ENCODE data around the gene PARD3. TPM values are rescaled to one million over a fixed set of nuclear protein-coding genes. Genes with fewer than 3 reads are reported as not detected.
"Not testable (repeated sequence)": the region's sequence is repeated elsewhere in the genome, so short reads cannot be mapped to it uniquely, and the experiment has no call there.

Gene PARD3
- total RNA-seq, 1 donor from 2014 or later = 20.6 TPM

DNA sequence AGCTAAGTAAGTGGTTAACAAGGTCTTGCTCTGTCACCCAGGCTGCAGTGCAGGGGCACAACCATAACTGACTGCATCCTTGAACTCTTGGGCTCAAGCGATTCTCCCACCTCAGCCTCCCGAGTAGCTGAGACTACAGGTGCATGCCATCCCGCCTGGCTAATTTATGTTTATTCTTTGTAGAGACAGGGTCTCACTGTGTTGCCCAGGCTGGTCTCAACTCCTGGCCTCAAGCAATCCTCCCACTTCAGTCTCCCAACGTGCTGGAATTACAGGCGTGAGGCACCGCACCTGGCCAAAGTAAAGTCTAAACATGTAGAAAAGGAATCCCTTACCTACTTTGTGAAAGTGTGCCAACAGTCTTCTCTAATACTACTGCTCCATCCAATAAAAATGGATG, 17.9 kb downstream of the PARD3 start:
- DNase-seq = no peak

- DNase-seq = no peak
These were observed 19.0 kb downstream of the PARD3 start for GRCh38 chr10:34796133-34796532.

DNA sequence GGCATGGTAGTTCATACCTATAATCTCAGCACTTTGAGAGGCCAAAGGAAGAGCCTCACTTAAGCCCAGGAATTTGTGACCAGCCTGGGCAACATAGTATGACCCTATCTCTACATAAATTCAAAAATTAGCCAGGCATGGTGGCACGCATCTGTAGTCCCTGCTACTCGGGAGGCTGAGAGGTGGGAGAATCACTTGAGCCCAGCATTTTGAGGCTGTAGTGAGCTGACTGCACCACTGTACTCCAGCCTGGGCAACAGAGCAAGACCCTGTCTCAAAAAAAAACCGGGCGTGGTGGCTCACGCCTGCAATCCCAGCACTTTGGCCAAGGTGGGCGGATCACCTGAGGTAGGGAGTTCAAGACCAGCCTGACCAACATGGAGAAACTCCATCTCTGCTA, 19.8 kb downstream of the PARD3 start:
- DNase-seq = no peak

DNA sequence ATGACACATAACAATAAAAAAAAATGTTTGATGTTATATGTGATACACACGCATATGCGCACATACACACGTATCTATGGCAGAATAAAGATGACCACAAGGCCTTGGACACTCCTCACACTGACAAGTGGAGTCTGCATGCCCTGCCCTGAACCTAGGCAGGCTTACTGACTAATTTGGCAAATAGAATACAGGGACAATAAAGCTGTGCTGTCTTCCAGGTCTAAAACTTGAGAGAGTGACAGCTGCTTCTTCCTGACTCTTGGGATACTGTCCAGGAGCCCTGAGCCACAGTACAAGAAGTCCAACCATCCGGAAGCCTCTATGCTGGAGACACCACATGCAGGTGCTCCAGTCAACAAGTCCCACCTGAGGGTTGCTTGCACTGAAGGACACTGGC, 20.3 kb downstream of the PARD3 start:
- DNase-seq = no peak

DNA sequence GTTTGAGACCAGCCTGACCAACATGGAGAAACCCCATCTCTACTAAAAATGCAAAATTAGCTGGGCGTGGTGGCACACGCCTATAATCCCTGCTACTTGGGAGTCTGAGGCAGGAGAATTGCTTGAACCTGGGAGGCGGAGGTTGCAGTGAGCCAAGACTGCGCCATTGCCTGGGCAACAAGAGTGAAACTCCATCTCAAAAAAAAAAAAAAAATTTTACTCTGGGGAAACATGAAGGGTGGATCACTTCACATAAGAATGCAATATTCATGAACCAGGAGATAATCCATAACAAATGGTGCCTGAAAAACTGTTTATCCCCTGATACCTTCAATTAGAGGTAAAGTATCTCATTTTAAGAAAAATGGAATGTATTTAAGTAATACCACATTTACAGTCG, 21.5 kb downstream of the PARD3 start:
- DNase-seq = not testable (repeated sequence)

- no peak for DNase-seq
These were observed 22.2 kb downstream of the PARD3 start for GRCh38 chr10:34792881-34793280.

DNA sequence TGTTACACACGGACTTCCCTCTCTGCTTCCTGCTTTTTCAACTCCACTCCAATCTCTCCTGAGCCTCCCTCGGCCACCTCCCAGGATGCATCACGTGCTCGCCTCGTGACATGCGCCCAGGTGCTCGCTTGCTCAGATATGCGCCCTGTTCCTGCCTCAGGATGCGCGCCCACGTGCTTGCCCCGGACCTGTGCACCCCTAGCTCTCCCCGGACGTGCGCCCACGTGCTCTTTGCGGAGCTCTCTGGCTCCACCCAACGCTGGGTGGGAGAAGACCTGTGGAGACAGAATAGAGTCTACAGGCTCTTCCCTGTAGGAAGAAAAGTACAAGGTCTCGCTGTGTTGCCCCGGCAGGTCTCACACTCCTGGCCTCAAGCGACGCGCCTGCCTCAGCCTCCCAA, 23.1 kb downstream of the PARD3 start:
- DNase-seq = no peak

GRCh38 chr10:34791228-34791627, 23.9 kb downstream of the PARD3 start:
- no peak for DNase-seq

DNA sequence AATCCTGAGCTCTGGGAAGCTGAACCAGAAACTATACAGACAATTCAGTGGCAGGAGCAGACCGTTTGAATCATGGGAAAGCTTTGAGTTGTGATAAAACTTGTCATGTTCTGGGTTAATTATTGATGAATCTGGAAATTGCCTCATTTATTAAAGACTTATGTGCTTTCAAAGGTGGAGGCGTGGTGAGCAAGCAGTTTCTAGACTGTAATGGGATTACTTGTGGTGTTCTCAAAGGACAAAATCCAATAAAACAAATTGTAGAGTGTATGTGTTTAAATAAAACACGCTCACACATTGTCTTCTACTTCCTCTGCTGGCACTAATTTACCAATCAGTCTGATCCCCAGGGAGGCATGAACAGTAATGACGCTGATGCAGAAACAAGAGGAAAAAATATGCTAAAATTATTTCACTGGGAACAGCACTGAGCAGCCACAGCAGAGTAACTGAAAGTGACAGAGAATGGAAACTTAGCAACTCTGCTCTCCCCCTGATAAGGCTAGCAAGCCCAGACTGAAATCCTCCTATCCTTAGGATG, 25.1 kb downstream of the PARD3 start:
- DNase-seq = no peak

GRCh38 chr10:34786464-34786863, 28.6 kb downstream of the PARD3 start:
- no peak for DNase-seq

GRCh38 chr10:34781711-34782110, 33.4 kb downstream of the PARD3 start:
- DNase-seq = no peak

DNA sequence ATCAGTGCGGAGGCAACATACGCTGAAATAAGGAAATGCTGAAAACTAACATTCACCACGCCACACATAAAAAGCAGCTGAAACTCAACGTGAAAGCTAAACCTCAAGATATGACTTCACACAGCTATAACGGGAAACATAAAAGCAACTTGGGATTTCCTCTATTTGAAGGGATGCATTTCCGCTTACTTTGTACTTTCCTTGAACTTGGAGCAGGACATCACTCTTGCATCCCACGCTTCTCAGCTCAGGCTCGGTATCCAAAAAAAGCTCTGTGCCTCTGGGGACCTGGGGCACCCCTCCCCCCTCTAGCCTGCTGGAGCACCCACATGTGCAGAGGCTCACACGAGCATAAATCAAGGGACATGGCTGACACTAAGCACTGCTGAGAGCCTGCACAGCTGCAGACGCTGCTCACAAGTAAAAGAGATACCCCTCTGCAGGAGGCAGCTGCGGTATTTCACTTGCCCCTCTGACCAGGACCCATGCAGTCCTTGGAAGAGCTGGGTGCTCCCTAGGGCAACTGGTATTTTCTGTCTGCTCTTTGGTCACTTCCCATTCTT, 34.2 kb downstream of the PARD3 start:
- DNase-seq = no peak

DNA sequence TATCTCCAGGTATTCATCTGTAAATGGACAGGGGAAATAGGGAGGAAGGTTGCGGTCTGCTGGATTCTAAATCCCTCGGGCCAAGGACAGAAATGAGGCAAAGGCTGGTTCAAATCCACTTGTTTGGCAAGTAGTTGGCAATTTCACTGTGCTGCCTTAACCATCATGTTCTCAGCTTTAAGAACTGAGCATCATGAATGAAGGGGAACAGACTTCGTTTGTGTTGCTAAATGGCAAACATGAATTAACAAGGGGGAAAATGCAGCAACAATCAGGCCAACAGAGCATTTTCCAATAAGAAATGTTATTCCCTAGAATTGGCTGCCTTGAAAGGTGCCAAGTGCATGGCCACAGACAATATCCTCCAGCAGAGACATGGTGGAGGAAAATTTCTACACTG, 36.9 kb downstream of the PARD3 start:
- no peak for DNase-seq

- no peak for DNase-seq
These were observed 38.9 kb downstream of the PARD3 start for GRCh38 chr10:34776090-34776690.

- no peak for DNase-seq
These were observed 40.0 kb downstream of the PARD3 start for GRCh38 chr10:34775044-34775637.

DNA sequence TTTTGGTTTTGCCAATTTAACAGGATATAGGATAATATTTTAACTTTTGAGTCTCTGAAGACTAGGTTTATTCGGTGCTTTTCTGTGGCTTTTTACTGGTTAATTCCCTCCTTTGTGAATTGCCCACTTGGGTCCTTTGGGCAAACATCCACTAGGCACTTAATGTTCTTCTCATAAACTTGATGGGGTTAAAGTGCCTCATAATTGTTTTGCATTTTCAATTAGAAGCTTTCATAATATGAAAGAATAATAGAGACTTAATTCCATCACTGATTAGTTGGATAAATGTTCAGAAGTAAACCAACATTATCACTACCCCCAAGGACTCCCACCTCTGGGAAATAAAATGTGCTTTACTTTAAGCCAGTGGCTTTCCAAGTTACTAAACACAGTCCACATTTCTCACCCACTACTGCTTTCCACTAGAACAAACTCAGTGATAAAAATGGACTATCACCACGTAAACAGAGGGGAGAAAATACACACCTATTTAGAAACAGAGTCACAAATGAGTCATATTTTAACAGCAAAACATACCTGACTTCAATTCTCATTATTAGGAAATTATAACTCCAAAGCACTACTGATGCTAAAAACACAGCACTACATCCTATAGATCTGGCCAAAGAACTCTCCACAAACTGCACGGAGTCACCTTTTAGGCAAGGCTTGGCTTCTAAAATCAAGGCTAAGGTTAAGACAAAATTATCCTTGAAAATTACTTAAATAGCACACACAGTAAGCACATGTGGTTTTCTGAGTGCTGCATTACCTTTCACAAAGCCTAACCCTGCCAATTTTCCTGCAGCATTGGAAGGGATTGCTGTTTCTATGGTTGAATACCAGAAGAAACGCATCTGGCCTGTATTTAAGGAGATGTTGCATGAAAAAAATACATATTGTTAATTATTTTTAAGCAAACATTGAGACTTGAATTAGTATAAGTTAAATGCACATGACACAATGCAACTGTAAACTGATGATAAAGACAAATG, 41.2 kb downstream of the PARD3 start:
- DNase-seq = no peak

DNA sequence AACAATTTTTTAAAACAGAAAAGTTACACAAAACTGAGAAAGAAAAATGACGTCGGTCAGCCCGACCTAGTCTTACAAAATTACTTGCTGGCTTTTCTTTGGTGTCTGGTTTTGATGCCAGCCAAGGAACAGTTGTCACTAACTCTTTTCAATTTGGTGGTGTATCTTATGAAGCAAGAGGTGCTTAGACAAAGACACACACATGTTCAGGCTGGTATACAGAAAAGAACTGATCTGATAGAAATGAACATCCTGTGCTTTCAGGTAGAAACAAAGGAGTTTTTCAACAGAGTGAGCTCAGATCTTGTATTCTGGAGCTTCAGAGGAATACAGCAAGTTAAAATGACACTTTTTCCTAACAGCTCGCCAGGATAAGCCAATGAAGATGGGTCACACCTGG, 43.6 kb downstream of the PARD3 start:
- DNase-seq = no peak

DNA sequence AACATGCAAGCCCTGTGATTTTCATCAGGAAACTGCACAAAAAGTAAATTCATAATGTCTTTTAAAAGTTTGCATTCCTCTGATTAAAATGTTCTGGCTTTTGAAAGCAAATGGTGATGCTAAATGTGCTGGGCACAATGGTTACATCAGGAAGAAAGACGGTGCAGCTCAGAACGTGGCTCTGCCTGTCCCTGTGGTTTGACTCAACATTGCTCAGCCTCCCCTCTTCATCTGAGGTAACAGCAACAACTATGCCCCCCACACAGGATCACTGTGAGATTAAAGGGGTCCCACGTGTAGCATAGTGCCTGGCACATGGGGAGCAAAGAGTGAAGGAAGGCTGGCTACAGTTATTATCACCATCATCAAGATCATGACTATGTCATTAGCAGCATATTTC, 44.0 kb downstream of the PARD3 start:
- no peak for DNase-seq

- DNase-seq = no peak
These were observed 45.2 kb downstream of the PARD3 start for GRCh38 chr10:34769899-34770298.

DNA sequence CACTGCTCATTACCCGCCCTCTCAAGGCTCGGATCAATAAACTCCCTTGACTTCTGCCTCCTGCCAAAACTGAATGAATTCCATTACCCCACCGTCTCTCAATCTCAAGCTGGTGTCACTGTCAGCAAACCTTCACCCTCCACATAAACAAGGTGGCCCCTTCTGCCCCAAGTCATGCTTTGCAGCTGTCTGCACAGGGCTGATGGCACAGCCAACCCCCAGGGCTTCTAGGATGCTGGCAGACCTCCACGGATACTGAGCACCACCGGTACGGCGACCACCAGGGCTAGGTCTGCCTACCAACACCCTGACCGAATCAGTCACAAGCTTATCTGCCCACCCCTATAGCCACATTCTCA, 46.1 kb downstream of the PARD3 start:
- DNase-seq = no peak

GRCh38 chr10:34768261-34768971, 46.7 kb downstream of the PARD3 start:
- no peak for DNase-seq

GRCh38 chr10:34766811-34767494, 48.1 kb downstream of the PARD3 start:
- DNase-seq = no peak

Measured in occipital lobe (tissue), 2 donors.